HG02642 (cell line): Measurements from ENCODE around the gene COL20A1.
"Not testable (repeated sequence)": the region's sequence is repeated elsewhere in the genome, so short reads cannot be mapped to it uniquely, and the experiment has no call there.

Source experiments
- ATAC-seq: cut with Tn5 transposase; IDR thresholded peaks from one replicate; pipeline ENCODE4 v1.9.1; 2021; ENCODE audit warnings: mild to moderate bottlenecking; ENCODE audit not compliant: unreplicated experiment, poor library complexity

The COL20A1 gene

GRCh38 chr20:63329331-63330083 lies 36.5 kb downstream of the COL20A1 start:
- ATAC-seq, result no peak

GRCh38 chr20:63330084-63330760 lies 37.2 kb downstream of the COL20A1 start:
- ATAC-seq, result no peak

GRCh38 chr20:63330940-63331339 lies 38.0 kb downstream of the COL20A1 start:
- no peak for ATAC-seq

- ATAC-seq, result no peak
Observed at GRCh38 chr20:63331741-63332400, 38.9 kb downstream of the COL20A1 start.

- no peak for ATAC-seq
Observed at GRCh38 chr20:63332488-63333240, 39.7 kb downstream of the COL20A1 start.

GRCh38 chr20:63333241-63333836 lies 40.4 kb downstream of the COL20A1 start:
- ATAC-seq, result no peak

- ATAC-seq, result no peak
Observed at GRCh38 chr20:63334356-63334755, 41.4 kb downstream of the COL20A1 start.

- ATAC-seq, result not testable (repeated sequence)
Observed at GRCh38 chr20:63335060-63335459, 42.1 kb downstream of the COL20A1 start.

GRCh38 chr20:63335711-63336110 lies 42.7 kb downstream of the COL20A1 start:
- ATAC-seq, result no peak

- no peak for ATAC-seq
Observed at GRCh38 chr20:63336232-63336752, 43.3 kb downstream of the COL20A1 start.

- no peak for ATAC-seq
Observed at GRCh38 chr20:63337786-63338420, 44.9 kb downstream of the COL20A1 start.

GRCh38 chr20:63339154-63340094 lies 46.4 kb downstream of the COL20A1 start:
- not testable (repeated sequence) for ATAC-seq

GRCh38 chr20:63340158-63340688 lies 47.2 kb downstream of the COL20A1 start:
- not testable (repeated sequence) for ATAC-seq

GRCh38 chr20:63342561-63343459 lies 49.8 kb downstream of the COL20A1 start:
- ATAC-seq, result no peak

- ATAC-seq, result no peak
Observed at GRCh38 chr20:63343460-63344445, 50.8 kb downstream of the COL20A1 start.
